Neural progenitor cell (in vitro differentiated cells): ENCODE results near the gene SPATA31D4. TPM values are rescaled to one million over a fixed set of nuclear protein-coding genes. Genes with fewer than 3 reads are reported as not detected.

Source experiments
- DNase-seq: peaks from one replicate; pipeline ENCODE4 v3.0.0-alpha.2; 2016; ENCODE audit warnings: low spot score
- H2AFZ ChIP-seq: fragments of 200-600 bp; sonication (generic); replicated peaks from 2 replicates; pipeline ENCODE4 v1.6.1; 2016; ENCODE audit warnings: antibody characterized with exemption
- H3F3A ChIP-seq: fragments of 200-600 bp; sonication (generic); 2 replicates; pipeline ENCODE4 v1.6.1; 2016; ENCODE audit warnings: antibody characterized with exemption, low read depth
- H3K27ac ChIP-seq: fragments of 200-600 bp; sonication (generic); 2 replicates; pipeline ENCODE4 v1.5.1; 2016; ENCODE audit warnings: mild to moderate bottlenecking
- H3K27me3 ChIP-seq: fragments of 200-600 bp; sonication (generic); 2 replicates; pipeline ENCODE4 v1.6.1; 2016; ENCODE audit warnings: mild to moderate bottlenecking, moderate library complexity
- H3K36me3 ChIP-seq: fragments of 200-600 bp; sonication (generic); 2 replicates; pipeline ENCODE4 v1.5.1; 2016
- H3K4me1 ChIP-seq: fragments of 200-600 bp; sonication (generic); 2 replicates; pipeline ENCODE4 v1.6.1; 2016; ENCODE audit warnings: mixed run types
- H3K4me2 ChIP-seq: fragments of 200-600 bp; sonication (generic); 2 replicates; pipeline ENCODE4 v1.6.1; 2016
- H3K4me3 ChIP-seq: fragments of 200-600 bp; sonication (generic); 2 replicates; pipeline ENCODE4 v1.5.1; 2016
- H3K79me2 ChIP-seq: fragments of 200-600 bp; sonication (generic); 2 replicates; pipeline ENCODE4 v1.6.1; 2016; ENCODE audit warnings: low read depth
- H3K9ac ChIP-seq: fragments of 200-600 bp; sonication (generic); 2 replicates; pipeline ENCODE4 v1.6.1; 2016
- H3K9me3 ChIP-seq: fragments of 200-600 bp; sonication (generic); 2 replicates; pipeline ENCODE4 v1.5.1; 2016; ENCODE audit warnings: low read depth
- H4K20me1 ChIP-seq: fragments of 200-600 bp; sonication (generic); 2 replicates; pipeline ENCODE4 v1.6.1; 2016; ENCODE audit warnings: low read depth
- H3K27ac Mint-ChIP-seq: 3 replicates; pipeline ENCODE4 v1.8.0; 2021; ENCODE audit warnings: mixed read lengths
- H3K27me3 Mint-ChIP-seq: 2 replicates; pipeline ENCODE4 v1.8.0; 2022; ENCODE audit warnings: low read depth, mild to moderate bottlenecking, inconsistent platforms, moderate library complexity, mixed read lengths; ENCODE audit not compliant: insufficient read depth
- H3K36me3 Mint-ChIP-seq: 3 replicates; pipeline ENCODE4 v1.8.0; 2021; ENCODE audit warnings: mixed read lengths
- H3K4me1 Mint-ChIP-seq: 3 replicates; pipeline ENCODE4 v1.8.0; 2021; ENCODE audit warnings: mixed read lengths
- H3K4me3 Mint-ChIP-seq: 3 replicates; pipeline ENCODE4 v1.8.0; 2021; ENCODE audit warnings: mild to moderate bottlenecking, moderate library complexity, mixed read lengths
- H3K9me3 Mint-ChIP-seq: 3 replicates; pipeline ENCODE4 v1.8.0; 2020; ENCODE audit warnings: mixed read lengths
- CTCF ChIP-seq: fragments of 200-600 bp; sonication (generic); IDR thresholded peaks from 2 replicates; pipeline ENCODE4 v1.5.1; 2017; ENCODE audit warnings: antibody characterized with exemption, mild to moderate bottlenecking
- EZH2 ChIP-seq: fragments of 200-600 bp; sonication (generic); IDR thresholded peaks from 2 replicates; pipeline ENCODE4 v1.6.1; 2017; ENCODE audit warnings: antibody characterized with exemption, mild to moderate bottlenecking, moderate library complexity
- EZH2phosphoT487 ChIP-seq: fragments of 200-600 bp; sonication (generic); IDR thresholded peaks from 2 replicates; pipeline ENCODE4 v1.6.1; 2017; ENCODE audit warnings: antibody characterized with exemption
- total RNA-seq: library from RNA; depleted of rRNA; stranded (reverse); fragments of >200 nt; gene quantifications from 2 replicates; pipeline ENCODE4 v1.2.3, GENCODE V29; 2015; ENCODE audit warnings: low replicate concordance

The SPATA31D4 gene
- total RNA-seq, 1 donor from 2014 or later: not detected

DNA sequence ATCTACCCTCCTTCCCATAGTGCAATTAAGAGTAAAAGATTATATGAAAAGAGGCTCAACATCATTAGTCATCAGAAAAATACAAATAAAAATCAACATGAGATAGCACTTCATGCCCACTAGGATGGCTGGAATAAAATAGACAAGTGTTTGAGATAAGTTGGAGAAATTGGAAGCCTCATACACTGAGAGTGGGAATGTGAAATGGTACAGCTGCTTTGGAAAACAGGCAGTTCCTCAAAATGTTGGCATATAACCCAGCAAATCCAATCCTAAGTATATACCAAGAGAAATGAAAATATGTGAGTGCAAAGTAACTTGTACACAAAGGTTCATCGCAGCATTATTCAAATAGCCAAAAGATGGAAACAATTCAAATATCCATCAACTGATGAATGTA, 24.9 kb downstream of the SPATA31D4 start:
- Mint-ChIP-seq H3K9me3 (peaks cover 33% of the 10 kb centered on the region), H3K4me3 (no peak overlapping the region), H3K27me3 (peaks cover 4% of the 10 kb centered on the region), H3K27ac (no peak overlapping the region), H3K4me1 (no peaks in the 10 kb centered on the region), H3K36me3 (peaks cover 5% of the 10 kb centered on the region)
- no peak overlapping the region for H3K9ac ChIP-seq
- no peak overlapping the region for H3K4me2 ChIP-seq
- H3K4me3 ChIP-seq: no peak overlapping the region
- H3K79me2 ChIP-seq: no peaks in the 10 kb centered on the region
- H3K9me3 ChIP-seq: peaks cover 7% of the 10 kb centered on the region
- H3K27ac ChIP-seq: no peak overlapping the region
- no peaks in the 10 kb centered on the region for H3F3A ChIP-seq
- H3K4me1 ChIP-seq: no peaks in the 10 kb centered on the region
- TF ChIP-seq EZH2 (no peak), EZH2phosphoT487 (no peak), CTCF (no peak)
- no peaks in the 10 kb centered on the region for H3K36me3 ChIP-seq
- DNase-seq: no peak
- H3K27me3 ChIP-seq: no peaks in the 10 kb centered on the region
- no peaks in the 10 kb centered on the region for H4K20me1 ChIP-seq
- H2AFZ ChIP-seq: no peak overlapping the region

GRCh38 chr9:81955625-81956024, 27.4 kb downstream of the SPATA31D4 start:
- no peak overlapping the region for H3K27ac Mint-ChIP-seq
- H3K4me1 ChIP-seq: no peaks in the 10 kb centered on the region

DNA sequence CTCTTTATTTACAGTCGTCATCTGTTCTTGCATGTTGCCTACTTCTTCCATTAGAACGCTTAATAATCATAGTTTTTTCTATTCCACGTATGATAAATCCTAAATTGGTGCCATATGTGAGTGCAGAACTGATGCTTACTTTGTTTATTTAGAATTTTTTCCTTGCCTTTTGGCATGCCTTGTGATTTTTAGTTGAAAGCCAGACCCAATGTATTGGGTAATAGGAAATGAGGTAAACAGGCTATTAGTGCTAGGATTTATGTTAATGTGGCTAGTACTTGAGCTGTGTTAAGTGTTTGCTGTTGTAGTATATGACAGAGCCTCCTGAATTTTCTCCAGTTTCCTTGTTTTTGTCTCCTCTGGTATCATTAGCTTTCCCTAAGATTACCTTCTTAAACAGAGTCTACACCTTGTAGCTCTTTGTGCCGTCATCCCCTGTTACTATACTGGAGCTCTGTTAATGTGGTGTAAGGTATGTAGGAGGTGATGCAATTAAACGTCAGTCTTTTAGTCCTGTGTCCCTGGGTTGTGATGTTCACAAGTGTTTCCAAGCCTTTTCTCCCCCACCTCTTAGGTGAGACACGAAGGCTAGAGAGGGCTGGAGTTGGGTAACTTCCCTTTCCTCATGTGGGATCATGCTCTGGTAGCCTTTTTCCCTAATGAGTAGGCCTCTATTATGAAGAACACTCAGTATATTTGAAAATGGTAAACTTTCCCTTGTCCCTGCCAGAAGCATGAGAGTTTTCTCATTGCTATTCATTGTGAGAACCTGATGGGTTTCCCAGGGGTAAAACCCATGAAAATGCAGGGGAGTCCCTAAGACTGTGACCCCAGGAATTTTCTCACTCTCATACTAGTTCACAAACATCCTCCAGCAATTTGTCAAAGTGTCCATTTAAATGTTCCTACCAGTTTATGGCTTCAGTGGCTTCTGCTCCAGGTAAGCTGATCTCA, 36.3 kb downstream of the SPATA31D4 start:
- TF ChIP-seq EZH2phosphoT487 (no peak), CTCF (no peak), EZH2 (no peak)
- no peak overlapping the region for H2AFZ ChIP-seq
- no peak overlapping the region for H3K4me3 ChIP-seq
- Mint-ChIP-seq H3K36me3 (no peaks in the 10 kb centered on the region), H3K9me3 (peaks cover 15% of the 10 kb centered on the region), H3K27ac (no peak overlapping the region), H3K4me3 (no peak overlapping the region), H3K4me1 (no peaks in the 10 kb centered on the region), H3K27me3 (peaks cover 6% of the 10 kb centered on the region)
- H3K4me2 ChIP-seq: no peak overlapping the region
- no peaks in the 10 kb centered on the region for H3F3A ChIP-seq
- no peaks in the 10 kb centered on the region for H3K27me3 ChIP-seq
- H3K36me3 ChIP-seq: no peaks in the 10 kb centered on the region
- no peaks in the 10 kb centered on the region for H4K20me1 ChIP-seq
- no peaks in the 10 kb centered on the region for H3K9me3 ChIP-seq
- DNase-seq: no peak
- H3K9ac ChIP-seq: no peak overlapping the region
- no peak overlapping the region for H3K27ac ChIP-seq
- no peaks in the 10 kb centered on the region for H3K4me1 ChIP-seq
- no peaks in the 10 kb centered on the region for H3K79me2 ChIP-seq

More at GRCh38 chr9:81955625-81956024, 27.4 kb downstream of the SPATA31D4 start:
- TF ChIP-seq EZH2 (no peak), CTCF (no peak), EZH2phosphoT487 (no peak)
- Histone ChIP-seq H3K79me2 (no peaks in the 10 kb centered on the region), H3K9ac (no peak overlapping the region), H3F3A (no peaks in the 10 kb centered on the region), H4K20me1 (no peaks in the 10 kb centered on the region), H3K27me3 (no peaks in the 10 kb centered on the region), H2AFZ (no peak overlapping the region), H3K4me2 (no peak overlapping the region), H3K27ac (no peak overlapping the region), H3K36me3 (no peaks in the 10 kb centered on the region), H3K9me3 (peaks cover 7% of the 10 kb centered on the region), H3K4me3 (no peak overlapping the region)
- Mint-ChIP-seq H3K4me1 (no peaks in the 10 kb centered on the region), H3K9me3 (peaks cover 33% of the 10 kb centered on the region), H3K4me3 (no peak overlapping the region), H3K36me3 (peaks cover 5% of the 10 kb centered on the region), H3K27me3 (peaks cover 4% of the 10 kb centered on the region)
- no peak for DNase-seq
